ENCODE data around the gene PSMB5.

PSMB5 gene

DNA sequence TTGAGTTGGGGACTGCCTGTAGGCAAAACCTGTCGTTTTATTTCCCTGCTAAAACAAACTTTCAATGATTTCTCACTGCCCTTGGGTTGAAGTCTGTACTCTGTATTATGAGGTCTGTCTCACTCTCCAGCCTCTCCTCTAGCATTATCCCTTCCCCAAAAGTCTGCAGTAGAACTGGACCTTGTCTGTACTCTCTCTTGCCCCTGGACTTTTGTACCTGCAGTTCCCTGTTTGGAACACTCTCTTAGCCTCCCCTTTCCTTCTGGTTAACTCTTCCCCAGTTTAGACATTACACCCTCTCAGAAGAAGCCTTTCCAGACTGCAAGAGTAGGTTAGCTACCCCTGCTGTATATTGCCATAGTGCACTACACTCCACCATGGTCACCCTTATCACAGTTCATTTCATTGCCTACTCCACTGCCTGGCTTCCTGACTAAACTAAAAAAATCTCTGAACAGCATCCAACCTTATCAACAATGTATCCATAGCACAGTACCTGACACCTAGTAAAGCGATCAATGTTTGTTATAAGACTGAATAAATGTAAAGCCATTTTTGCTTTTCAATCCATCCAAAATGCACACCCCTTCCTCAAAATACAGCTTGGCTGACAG lies 48.7 kb downstream of the PSMB5 start:
- DNase-seq, result no peak

DNA sequence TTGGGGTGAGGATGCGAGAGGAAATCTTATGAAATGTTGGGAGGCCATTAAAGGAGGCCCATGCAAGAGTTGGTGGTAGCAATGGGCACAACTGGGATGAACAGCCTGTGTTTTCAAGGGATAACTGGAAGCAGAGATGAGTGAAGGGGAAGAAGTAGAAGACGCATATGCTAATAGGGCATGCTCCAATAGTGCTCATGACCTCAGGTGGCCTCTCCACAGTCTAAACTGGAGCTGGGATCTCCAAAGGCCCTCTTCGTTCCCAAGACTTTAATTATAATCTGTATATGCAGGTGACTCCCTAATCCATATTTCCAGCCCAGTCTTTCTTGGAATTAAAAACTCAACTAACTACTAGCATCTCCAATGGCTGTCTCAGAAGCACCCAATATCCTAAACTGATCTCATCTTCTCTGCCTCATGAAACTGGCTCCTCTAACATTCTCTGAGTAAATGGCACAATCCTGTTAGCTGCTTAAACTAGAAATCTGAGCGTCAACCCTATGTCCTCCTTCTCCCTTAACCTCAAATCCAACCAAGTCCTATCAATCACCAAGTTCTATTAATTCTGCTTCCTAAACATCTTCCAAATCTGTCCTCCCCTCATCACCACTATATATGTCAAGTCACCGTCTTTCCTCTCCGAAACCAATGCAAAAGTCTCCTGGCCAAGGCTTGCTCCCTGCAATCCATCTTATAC lies 49.6 kb downstream of the PSMB5 start:
- no peak for DNase-seq

DNA sequence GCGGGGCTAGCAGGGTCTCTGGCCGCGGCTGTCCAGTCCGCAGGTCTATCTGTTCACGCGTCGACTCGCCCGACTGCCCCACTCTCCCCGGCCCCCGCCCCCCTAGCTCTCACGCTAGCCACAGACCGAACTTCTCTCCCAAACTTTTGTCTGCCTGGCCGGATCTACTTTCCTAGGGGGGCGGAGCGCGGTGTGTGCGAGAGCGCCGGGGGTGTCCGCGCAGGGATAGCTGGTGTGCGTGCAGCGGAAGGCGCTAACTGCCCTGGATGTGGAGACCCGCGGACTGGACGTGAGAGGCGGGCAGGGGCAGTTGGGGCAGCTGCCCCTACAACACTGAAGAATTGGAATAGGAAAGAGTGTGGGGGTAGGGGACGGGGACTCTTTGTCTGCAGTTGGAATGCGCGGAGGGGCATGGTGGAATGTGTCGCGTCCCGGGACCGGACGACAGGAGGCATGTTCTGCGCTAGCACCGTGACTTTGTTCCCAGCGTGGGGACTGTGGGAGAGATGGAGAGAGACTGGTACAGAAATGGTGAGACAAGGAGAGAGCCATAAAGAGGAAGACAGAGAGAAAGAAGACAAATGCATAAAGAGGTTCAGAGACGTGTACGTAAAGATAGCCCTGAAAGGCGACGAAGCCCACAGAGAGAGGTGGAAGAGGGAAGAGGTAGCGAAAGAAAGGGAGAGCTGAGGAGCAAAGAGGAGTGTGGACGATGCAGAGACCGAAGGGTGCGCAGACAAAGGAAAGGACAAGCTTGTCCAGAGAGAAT lies 52.0 kb downstream of the PSMB5 start, which contains the start of gene AJUBA:
Gene AJUBA (minus strand): TSS at position 75 of the 769 bp plus-strand sequence. CDS start 285 bp downstream, outside the sequence.
- DNase-seq, result peak; percentile 82

DNA sequence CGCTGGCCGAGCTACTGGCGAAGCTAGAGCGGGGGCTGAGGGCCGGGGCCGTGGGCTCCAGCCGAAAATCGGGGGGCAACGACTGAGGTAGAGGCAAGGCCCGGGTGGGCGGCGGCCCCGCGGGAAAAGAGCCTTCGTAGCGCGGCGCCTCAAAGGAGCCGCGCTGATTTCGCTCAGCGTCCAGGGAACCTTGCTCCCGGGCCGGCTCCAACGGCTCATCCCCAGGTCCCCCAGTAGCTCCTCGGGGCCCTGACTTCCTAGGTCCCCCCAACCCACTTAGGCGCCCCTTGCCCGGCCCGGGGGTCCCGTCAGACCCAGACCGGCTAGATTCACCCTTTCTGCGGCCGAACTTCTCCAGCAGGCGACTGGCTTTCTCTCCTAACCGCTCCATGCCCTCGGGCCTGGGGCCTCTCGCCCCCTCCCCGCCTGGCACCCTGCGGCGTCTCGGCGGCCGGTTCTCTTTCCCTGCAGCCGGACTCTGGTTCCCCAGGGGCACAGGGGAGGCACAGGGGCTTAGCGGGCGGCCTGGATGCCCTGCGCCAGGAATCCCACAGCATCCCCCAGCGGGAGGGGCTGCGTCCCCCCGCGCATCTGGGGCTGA lies 52.7 kb downstream of the PSMB5 start:
- DNase-seq, result peak; percentile 53

DNA sequence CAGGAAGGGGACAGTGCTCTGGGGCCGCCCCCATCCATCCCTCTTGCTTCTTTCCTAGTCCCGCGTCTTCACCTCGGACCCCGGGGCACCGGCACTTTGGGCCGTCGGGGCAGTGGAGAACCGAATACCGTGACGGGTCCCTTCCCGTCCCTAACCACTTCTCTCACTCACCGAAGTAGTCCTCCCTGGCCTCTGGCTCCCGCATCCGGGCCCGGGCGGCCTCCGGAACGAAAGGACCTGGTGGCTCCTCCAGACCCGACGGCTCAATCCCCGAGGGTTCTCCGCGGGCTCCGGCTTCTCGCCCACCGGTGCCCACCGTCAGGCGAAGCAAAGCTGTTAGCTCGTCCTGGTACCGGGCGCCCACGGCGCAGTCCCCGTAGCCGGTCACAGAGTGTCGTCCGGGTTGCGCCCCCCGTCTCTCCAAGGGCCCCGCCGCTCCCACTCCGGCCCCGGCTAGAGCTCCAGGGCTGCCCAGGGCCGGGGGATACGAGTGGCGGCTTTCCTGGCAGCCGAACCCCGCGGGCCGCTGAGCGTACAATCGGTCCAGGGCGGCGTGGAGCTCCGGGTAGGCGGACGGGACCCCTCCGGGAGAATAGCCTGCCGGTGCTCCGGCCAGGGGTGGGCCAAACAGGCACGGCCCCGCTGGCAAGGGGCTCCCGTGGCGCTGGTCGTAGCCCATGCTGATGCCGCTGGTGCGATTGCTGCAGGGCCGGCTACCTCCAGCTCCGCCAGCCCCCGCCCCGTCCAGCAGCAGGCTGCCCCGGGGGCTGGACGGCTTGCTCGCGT lies 53.4 kb downstream of the PSMB5 start:
- DNase-seq, result peak; percentile 50

DNA sequence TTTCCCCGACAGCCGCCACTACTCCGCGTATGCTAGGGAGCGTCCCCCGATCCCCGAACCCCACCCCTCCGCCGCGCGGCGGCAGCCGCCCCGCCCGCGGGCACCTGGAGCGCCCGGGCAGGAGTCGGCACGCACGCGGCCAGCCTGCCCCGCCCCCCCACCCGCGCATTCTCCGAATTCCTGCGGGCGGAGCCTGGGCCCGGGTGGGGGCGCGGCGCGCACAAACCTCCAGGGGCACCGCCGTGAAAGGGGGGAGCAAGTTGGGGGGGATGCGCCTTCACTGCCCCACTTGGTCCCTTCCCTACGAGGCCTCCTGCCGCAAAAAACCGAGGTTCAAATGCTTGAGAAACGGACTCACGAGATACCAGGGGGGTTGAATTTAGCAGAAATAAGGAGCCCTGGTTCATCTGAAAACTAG lies 54.0 kb downstream of the PSMB5 start:
- DNase-seq, result peak; percentile 52

DNA sequence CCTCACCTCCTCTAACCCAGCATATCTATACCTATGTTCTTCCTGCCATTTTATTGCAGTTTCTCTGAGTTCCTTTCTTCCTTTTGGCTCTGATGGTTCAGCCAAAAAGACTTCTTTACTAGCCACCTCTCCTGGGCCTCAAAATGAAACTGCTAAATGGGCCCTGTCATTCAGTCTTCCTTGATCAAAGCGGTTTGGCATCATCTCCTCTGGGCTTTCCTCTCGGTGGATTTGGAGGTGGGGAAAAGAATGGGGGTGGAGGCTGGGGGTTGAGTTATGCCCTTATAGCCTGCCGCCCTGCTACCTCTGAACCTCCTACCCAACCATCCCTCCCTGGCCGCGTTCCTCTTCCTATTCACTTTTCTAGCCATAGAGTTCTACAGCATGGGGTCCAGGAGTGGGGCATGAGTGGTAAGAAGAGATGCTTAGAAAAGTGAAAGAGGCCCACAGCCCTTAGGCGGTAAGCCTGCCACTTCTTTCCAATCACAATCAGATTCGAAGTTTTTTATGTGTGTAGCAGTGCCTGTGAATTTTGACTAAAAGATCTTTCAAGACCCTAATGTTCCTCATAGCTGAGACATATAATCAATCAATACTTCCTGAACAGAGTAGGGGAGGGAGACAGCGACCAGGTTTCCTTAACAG lies 54.8 kb downstream of the PSMB5 start:
- no peak for DNase-seq

DNA sequence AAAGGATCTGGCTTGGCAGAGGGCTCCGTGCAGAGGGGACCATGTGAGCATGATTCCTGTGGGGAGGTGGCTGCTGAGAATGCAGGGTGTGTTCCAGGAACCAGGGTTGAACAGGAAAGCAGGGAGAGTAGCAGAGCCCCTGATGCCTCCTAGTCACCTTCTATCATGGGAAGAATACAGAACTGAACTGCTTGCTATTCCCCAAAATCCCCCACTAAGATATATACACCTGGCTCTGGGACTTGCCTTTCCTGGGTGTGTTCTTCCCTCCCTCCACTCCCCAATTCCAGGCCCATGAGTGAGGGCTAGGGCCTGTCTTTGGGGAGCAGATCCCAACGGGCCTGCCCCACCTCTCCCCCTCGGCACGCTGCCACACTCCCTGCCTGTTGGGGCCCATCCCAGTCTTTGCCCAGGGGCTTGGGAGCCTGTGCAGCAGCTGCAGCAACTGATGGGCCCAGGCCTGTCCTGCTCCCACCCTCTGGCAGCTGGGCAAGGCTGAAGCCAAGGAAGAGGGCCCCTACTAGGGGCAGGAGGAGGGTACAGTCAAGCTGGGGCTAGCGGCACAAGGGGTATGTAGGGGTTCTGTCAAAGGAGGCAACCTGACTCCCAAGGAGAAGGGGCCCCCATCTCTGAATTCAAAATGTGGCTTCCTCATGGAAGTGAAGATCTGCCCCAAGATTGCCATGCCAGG lies 55.6 kb downstream of the PSMB5 start:
- no peak for DNase-seq

DNA sequence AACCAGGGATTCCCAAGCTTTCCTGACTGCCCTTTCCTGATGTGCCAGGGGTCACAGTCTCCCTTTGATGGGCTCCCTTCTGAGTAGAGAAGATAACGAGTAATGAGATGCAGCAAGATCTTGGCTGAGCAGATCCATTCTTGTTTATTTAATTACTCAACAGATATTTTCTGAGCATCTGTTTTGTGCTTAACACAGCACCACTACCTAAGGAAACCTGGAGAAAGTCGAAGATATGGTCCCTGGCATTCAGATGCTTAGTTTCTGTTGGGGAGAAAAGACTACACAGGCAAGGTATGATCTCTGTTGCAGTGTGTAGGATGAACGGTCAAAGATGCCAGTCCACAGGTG lies 56.2 kb downstream of the PSMB5 start:
- no peak for DNase-seq

DNA sequence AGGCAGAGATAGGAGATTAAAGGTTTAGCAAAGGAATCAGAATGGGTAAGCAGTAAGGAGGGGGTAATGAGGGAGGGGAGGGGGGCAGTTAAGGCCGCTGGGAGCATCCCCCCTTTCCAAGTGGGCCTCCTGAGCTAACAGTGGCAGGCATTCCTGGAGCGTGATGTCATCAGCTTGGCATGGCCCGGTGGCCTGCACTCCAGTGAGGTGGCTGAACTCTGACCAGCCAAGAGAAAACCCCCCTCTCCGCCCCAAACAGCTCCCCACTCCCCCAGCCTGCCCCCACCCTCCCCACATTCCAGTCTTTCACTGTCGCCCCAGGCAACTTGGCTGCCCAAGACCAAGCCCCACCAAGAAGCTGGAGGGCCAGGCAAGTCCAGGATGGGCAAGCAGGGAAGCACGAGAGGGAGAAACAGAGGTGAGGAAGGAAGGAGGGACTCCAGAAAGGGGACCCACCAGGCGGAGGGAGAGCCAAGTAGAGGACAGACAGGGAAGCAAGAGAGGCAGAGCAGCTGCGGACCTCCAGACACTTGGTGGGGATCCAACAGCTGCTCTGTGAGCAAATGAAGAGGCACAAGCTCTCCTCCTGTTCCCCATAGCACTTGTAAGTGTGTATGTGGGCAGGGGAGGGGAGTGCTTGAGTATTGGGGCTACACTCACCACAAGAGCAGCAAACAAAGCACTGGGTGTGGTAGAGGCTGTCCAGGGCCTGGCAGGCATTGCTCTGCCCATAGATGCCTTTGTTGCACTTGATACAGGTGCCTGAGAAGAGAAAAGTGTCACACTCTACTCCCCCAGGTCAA lies 56.8 kb downstream of the PSMB5 start:
- DNase-seq, result no peak

DNA sequence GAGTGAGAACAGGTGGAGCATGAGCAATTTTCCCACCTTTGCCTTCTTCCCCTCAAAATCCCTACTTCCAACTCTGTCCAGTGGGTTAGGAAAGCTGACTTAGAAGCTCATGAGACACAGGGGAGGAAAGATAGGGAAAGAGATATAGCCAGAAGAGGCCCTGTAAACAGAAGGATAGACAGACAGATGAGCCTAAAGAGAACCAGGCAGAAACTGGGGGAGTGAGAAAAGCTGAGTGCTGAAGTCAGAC lies 57.3 kb downstream of the PSMB5 start:
- peak; percentile 35 for DNase-seq

DNA sequence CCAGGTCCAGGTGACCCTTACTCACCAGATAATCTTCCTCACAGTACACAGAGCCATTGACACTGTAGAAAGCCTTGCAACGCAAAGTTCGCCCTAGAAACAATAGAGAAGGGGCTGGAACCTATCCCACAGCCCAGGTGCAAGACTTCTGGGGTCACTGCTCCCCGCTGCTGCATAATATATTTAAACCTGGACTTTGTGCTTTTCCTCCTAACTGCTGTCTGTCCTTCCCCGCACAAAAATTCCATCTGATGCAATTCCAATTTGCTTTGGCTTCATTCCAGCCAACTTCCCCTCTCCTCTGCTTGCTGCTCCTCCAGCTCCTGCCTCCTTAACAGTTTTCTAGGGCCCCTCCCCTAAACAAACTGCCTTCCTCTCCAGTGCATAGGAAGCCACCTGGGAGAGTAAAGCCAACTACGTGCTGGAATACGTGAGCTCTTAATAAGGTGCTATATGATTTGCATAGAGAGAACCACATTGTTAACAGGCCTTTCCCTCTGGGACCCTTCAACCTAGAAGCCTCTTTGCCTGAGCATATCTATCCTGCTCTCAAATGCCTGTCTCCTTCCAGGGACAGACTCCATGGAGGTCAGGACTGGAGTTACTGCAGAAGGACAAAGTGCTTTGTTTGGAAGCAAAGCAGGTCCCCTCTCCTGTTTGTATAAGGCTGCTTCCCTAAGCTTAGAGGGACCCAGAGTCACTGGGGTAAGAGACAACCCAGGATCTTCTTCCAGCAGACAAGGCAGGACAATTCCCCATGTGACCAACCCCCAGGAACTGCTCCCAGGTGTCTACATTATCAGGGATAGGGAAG lies 57.9 kb downstream of the PSMB5 start:
- peak; percentile 87 for DNase-seq

Measured in NCI-H69 (cell line).